A673 (cell line): ENCODE results near the gene SUMO3. TPM values are rescaled to one million over a fixed set of nuclear protein-coding genes. Genes with fewer than 3 reads are reported as not detected.

ENCODE experiments used
- BruUV-seq: library from RNA; stranded (reverse); fragments of 400-500 nt; replicated peaks from 2 replicates; lab custom pipeline; 2021; lab: Mats Ljungman, UMichigan
- CTCF ChIA-PET: fragments of 300-600 bp; sonication (Branson Sonifier 250); formaldehyde crosslinking; loops from one replicate; lab custom pipeline; 2022; ENCODE audit warnings: antibody characterized with exemption; lab: Charles Lee
- POLR2A ChIA-PET: fragments of 300-600 bp; sonication (Branson Sonifier 250); formaldehyde crosslinking; loops from one replicate; lab custom pipeline; 2022; ENCODE audit warnings: antibody characterized with exemption; ENCODE audit not compliant: low non-redundant PET; lab: Charles Lee
- DNase-seq: peaks from one replicate; pipeline ENCODE4 v3.0.0-alpha.2; 2015; ENCODE audit warnings: low spot score
- H3K27ac ChIP-seq: fragments of 200-600 bp; sonication (generic); 2 replicates; pipeline ENCODE4 v1.5.1; 2016; ENCODE audit warnings: mixed run types, low read depth, mild to moderate bottlenecking, mixed read lengths, antibody characterized with exemption, low read length; ENCODE audit not compliant: poor library complexity, severe bottlenecking
- H3K27me3 ChIP-seq: fragments of 200-600 bp; sonication (generic); replicated peaks from 2 replicates; pipeline ENCODE4 v1.6.1; 2017; ENCODE audit warnings: mixed run types, low read depth, mild to moderate bottlenecking, mixed read lengths, antibody characterized with exemption, low read length; ENCODE audit not compliant: insufficient read depth, poor library complexity
- H3K36me3 ChIP-seq: fragments of 200-600 bp; sonication (generic); 2 replicates; pipeline ENCODE4 v1.6.1; 2016; ENCODE audit warnings: mixed run types, mild to moderate bottlenecking, mixed read lengths, antibody characterized with exemption, low read length; ENCODE audit not compliant: insufficient read depth, poor library complexity, severe bottlenecking
- H3K4me1 ChIP-seq: fragments of 200-600 bp; sonication (generic); 2 replicates; pipeline ENCODE4 v1.6.1; 2017; ENCODE audit warnings: mixed run types, mild to moderate bottlenecking, mixed read lengths, antibody characterized with exemption, low read length; ENCODE audit not compliant: insufficient read depth, poor library complexity, severe bottlenecking
- H3K4me3 ChIP-seq: fragments of 200-600 bp; sonication (generic); 2 replicates; pipeline ENCODE4 v1.5.1; 2016; ENCODE audit warnings: low read depth, mixed run types, mild to moderate bottlenecking, mixed read lengths, low read length; ENCODE audit not compliant: poor library complexity, severe bottlenecking
- H3K9me3 ChIP-seq: fragments of 200-600 bp; sonication (generic); 2 replicates; pipeline ENCODE4 v1.6.1; 2016; ENCODE audit warnings: mixed run types, low read depth, mild to moderate bottlenecking, mixed read lengths, antibody characterized with exemption, low read length; ENCODE audit not compliant: poor library complexity, severe bottlenecking
- CTCF ChIP-seq: fragments of 300-800, 200-600 bp; sonication (generic); conservative IDR thresholded peaks from 2 replicates; pipeline ENCODE4 v1.5.1; 2017; ENCODE audit warnings: low read depth, mild to moderate bottlenecking, antibody characterized with exemption, low read length, moderate library complexity, mixed read lengths
- EZH2 ChIP-seq: fragments of 200-600 bp; sonication (generic); IDR thresholded peaks from 2 replicates; pipeline ENCODE4 v1.6.1; 2017; ENCODE audit warnings: borderline replicate concordance, low read depth, mild to moderate bottlenecking, mixed read lengths, antibody characterized with exemption, low read length; ENCODE audit not compliant: poor library complexity, severe bottlenecking
- intact Hi-C: fragments of 100-400 bp; cut with micrococcal nuclease; formaldehyde crosslinking; loops from one replicate; pipeline ENCODE4 v1.10.0; 2022; ENCODE audit not compliant: unreplicated experiment
- total RNA-seq: library from RNA; stranded (reverse); gene quantifications from 2 replicates; pipeline ENCODE4 v1.2.3, GENCODE V29; 2021

Gene SUMO3
- total RNA-seq, 1 experiment from 2014 or later: 132 TPM

GRCh38 chr21:44756423-44757185 lies 61.3 kb downstream of the SUMO3 start:
- Histone ChIP-seq H3K27ac (no peak overlapping the region), H3K4me1 (peaks cover 34% of the 10 kb centered on the region), H3K4me3 (no peak overlapping the region), H3K27me3 (no peaks in the 10 kb centered on the region), H3K36me3 (no peaks in the 10 kb centered on the region), H3K9me3 (no peaks in the 10 kb centered on the region)
- DNase-seq: no peak
- ChIA-PET POLR2A (no interaction called here), CTCF (no interaction called here)
- no TSS peak for BruUV-seq
- intact Hi-C loops: no loop called here
- TF ChIP-seq CTCF (no peak), EZH2 (no peak)

Other genes starting within 250 kb of the SUMO3 start
- not detected in 2 replicates for gene KRTAP10-4, start 244.3 kb downstream of the SUMO3 start, total RNA-seq
- 0.33 TPM in 1 of 2 replicates, not detected in the other for gene KRTAP10-5, start 237.5 kb downstream of the SUMO3 start, total RNA-seq
- gene KRTAP10-6, start 225.6 kb downstream of the SUMO3 start, total RNA-seq: 0.39 TPM in 1 of 2 replicates, not detected in the other
- not detected in 2 replicates for gene KRTAP10-7, start 217.5 kb downstream of the SUMO3 start, total RNA-seq
- gene KRTAP10-8, start 206.0 kb downstream of the SUMO3 start, total RNA-seq: not detected in 2 replicates
- not detected in 2 replicates for gene KRTAP10-9, start 191.0 kb downstream of the SUMO3 start, total RNA-seq
- gene KRTAP10-10, start 180.7 kb downstream of the SUMO3 start, total RNA-seq: not detected in 2 replicates
- not detected in 2 replicates for gene KRTAP10-11, start 171.6 kb downstream of the SUMO3 start, total RNA-seq
- 0.81 and 1.0 TPM in 2 replicates for gene KRTAP12-4, start 163.4 kb downstream of the SUMO3 start, total RNA-seq
- gene KRTAP12-3, start 160.1 kb downstream of the SUMO3 start, total RNA-seq: not detected in 2 replicates
- gene KRTAP12-2, start 151.1 kb downstream of the SUMO3 start, total RNA-seq: 1.6 and 1.8 TPM in 2 replicates
- 0.80 and 2.8 TPM in 2 replicates for gene KRTAP12-1, start 135.9 kb downstream of the SUMO3 start, total RNA-seq
- gene KRTAP10-12, start 120.9 kb downstream of the SUMO3 start, total RNA-seq: not detected in 2 replicates
- gene TSPEAR, start 106.5 kb downstream of the SUMO3 start, total RNA-seq: 8.3 and 12.4 TPM in 2 replicates
- gene UBE2G2, start 16.2 kb downstream of the SUMO3 start, total RNA-seq: 204 and 212 TPM in 2 replicates
- gene PTTG1IP, start 55.6 kb upstream of the SUMO3 start, total RNA-seq: 216 and 217 TPM in 2 replicates
- gene ITGB2, start 102.8 kb upstream of the SUMO3 start, total RNA-seq: 5.0 and 7.4 TPM in 2 replicates
- 114 and 115 TPM in 2 replicates for gene SLX9, start 122.0 kb upstream of the SUMO3 start, total RNA-seq